CD1c-positive myeloid dendritic cell (primary cell): Measurements from ENCODE around the gene ERMAP.
"Not testable (repeated sequence)": the region's sequence is repeated elsewhere in the genome, so short reads cannot be mapped to it uniquely, and the experiment has no call there.

ENCODE experiments used
- DNase-seq: peaks from one replicate; pipeline ENCODE4 v3.0.0-alpha.2; 2016; ENCODE audit errors: extremely low spot score

The ERMAP gene

DNA sequence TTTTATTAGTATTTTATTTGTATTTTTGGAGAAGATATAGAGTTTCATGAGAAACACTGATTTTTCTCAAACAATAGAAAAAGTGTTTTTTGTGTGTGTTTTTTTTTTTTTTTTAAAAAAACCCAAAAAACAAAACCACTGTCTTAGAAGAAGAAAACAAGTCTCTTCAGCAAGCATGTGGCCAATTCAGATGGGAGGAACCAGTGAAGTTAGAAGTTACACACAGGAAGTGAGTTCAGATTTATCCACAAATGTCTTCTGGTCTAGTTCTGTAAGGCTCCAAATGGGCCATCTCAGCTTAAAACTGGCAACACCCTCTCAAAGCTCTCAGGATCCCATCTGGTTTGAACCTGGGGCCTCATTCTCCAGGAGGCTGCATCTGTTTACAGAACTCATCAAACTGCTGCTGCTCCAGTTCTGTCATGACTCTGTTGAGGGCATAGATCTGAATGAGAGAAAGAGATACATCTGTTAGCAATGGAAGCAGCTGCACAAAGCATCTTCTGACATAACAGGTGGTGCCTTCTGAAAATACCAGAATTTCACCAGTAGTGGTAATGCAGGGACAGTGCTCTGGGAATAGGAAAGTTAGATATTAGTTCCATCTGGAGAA lies 9.8 kb upstream of the ERMAP start:
- no peak for DNase-seq

- not testable (repeated sequence) for DNase-seq
These were observed 2.1 kb upstream of the ERMAP start for GRCh38 chr1:42814815-42815214.

DNA sequence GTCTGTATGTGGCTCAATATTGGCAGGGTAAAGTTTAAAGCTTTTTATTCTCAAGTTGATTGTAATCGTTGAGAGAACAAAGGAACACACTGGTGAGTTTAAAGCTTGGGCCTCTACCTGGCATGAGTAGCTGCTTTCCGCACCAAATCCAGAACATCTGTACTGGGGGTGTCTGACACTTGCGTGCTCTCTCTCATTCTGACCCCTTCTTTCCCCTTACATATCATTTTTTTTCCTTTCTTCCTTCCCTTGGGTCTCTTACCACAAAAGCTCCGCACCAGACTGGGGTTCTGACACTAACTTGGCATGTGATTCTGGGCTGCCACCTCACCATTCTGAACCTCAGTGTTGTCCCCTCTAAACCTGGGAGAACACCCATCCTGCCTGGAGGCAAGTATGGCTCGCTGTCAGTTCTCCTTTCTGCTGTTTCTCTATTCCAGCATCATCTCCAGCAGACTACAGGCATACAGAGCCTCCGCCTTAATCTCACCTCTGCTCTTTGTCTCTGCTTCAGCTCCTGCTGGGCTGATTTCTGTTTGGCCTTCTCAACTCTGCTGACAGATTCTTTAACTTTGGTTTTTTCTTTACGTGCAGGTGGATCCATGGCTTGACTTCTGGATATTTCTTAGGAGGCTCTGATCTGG lies 859 bp upstream of the ERMAP start:
- DNase-seq, result peak; percentile 15

DNA sequence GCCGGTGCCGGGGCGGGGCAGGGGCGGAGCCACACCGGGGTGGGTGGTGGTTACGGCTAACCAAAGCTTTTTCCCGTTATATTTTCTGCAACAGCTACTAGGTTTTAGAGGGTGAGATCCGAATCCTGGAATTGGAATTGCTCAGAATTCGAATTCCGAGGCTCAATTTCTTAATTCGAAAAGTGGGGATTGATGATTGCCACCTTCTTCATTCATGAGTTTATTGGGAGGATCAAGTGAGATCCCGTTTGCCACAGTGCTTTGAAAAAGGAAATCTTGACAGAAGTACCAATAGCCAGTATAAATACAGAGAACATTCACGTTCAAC lies 482 bp downstream of the ERMAP start:
- DNase-seq, result no peak

- no peak for DNase-seq
These were observed 1.1 kb downstream of the ERMAP start for GRCh38 chr1:42817976-42818375.

- no peak for DNase-seq
These were observed 3.9 kb downstream of the ERMAP start for GRCh38 chr1:42820813-42821212.

DNA sequence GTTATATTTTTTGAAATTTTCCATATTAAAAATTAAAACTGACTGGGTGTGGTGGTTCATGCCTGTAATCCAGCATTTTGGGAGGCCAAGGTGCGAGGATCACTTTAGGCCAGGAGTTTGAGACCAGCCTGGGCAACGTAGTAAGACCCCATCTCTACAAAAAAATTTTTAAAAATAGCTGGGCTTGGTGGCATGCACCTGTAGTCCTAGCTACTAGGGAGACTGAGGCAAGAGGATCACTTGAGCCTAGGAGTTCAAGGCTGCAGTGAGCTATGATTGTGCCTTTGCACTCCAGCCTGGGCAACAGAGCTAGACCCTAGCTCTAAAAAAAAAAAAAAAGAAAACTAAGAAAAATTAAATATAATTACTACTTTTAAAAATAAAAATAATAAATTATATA lies 4.8 kb downstream of the ERMAP start:
- DNase-seq, result no peak

DNA sequence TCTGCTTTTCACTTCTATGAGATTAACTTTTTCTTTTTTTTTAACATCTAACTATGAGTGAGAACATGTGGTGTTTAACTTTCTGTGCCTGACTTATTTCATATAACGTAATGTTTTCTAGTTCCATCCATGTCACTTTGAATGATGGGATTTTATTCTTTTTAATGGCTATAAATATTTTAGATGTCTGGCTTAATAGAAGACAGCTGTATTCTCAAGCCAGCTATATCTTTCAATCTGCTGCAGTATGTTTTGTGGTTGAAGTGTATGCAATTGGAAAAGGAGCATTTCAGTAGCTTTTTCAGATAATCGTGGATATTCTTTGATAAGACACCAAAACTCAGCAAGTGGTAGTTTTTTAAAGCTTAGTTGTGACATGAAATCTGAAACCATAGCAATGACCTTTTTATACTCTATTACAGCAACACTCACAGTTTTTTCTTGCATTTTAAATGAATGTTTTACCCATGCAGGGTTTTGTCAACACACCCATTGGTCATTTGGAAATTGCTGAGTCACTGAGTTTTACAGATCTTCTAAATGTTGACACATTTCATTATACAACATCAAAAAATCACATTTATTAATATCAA lies 6.0 kb downstream of the ERMAP start:
- DNase-seq, result no peak

DNA sequence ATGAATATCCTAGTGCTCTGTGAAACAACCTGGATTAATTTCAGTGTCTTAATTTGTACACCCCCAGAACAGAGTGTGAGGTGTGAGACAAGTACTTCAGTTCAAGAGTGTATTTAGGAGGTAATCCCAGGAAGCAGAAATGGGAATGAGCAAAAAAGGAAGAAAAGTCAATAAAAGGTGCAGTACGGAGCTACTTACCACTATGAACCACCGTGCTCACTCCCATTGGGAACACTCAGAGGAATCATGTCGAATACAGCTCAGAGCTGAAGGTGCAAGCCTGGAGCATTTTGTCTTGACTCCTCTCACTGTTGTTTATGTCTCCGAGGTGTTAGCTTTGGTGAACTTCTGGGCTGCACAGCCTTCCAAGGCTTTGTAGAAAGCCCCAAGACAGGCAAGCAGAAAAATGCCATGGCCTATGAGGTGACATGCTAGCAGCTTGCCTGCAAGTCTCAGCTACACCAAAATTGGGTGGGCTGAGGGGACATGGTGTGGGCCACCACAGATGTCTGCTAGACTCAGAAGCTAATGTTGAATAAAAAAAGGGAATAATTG lies 7.6 kb downstream of the ERMAP start:
- DNase-seq, result no peak

DNA sequence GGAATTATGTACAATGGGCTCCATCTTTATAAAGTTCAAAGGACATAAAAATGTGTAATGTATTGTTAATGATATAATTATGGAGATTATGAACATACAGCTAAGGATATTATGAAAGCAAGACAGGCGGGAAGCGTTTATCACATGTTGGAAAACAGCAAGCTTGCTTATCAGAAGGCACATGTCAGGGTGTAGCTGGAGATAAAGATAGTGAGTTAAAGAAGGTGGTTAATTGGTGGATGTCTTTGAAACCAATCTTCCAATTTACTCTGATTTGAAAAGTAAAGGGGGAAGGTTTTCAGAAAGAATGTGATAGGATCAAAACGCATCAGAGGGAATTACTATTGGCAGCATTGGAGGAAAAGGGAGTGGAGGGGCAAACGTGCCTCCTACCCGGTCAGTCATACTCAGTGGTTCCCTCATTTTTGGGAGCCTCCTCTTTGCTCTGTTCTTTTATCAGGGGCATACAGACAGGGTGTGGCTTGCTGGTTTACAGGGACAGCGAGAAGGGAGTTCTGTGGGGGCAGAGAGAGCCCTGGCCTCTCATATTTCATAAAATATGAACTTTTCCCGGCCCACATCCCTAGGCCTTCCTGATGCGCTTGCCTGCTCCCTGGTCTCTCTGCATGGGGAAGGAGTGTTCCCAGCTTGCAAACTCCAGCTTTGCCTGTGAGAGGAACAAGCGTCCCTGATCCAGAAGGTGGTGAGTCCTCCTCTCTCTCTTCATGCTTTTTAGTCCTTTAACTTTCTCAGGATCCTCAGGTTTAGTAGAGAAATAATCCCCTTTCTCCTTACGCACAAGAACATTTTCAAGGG lies 8.3 kb downstream of the ERMAP start:
- DNase-seq, result no peak

DNA sequence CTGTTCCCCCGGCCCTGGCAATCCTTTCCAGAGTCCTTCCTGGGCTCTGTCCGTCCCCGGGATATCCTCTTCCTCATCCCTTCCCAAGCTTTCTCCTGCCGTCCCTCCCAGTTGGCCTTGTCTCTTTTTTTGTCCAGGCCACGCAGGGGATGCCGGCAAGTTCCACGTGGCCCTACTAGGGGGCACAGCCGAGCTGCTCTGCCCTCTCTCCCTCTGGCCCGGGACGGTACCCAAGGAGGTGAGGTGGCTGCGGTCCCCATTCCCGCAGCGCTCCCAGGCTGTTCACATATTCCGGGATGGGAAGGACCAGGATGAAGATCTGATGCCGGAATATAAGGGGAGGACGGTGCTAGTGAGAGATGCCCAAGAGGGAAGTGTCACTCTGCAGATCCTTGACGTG lies 13.7 kb downstream of the ERMAP start:
- no peak for DNase-seq

- no peak for DNase-seq
These were observed 14.4 kb downstream of the ERMAP start for GRCh38 chr1:42831273-42831672.

DNA sequence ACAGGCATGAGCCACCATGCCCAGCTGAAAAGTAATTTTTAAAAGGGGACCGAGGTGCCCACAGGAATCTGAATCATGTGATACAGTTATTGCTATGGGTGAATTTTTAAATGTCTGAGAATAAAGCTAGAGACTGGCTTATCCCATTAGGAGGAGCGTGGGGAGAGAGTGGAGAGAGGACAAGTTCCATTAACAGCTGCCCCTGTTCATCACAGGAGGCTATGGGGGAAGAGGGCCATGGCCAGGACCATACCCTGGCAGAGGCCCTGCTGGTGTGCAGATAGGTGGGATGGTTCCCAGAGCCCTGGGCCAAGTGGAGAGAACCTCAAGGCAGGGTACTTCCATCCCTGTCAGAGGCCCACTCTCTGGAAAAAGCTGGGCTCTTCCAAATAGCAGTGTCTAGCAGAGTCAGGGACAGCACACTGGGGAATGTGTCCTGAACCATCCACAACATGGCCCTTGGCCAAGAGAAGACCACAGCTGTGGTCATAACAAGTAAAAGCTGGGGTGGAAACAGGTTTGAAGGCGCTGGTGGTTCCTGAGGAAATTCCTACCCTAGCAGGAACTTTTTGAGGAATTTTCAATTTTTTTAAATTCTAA lies 15.8 kb downstream of the ERMAP start:
- DNase-seq, result no peak

DNA sequence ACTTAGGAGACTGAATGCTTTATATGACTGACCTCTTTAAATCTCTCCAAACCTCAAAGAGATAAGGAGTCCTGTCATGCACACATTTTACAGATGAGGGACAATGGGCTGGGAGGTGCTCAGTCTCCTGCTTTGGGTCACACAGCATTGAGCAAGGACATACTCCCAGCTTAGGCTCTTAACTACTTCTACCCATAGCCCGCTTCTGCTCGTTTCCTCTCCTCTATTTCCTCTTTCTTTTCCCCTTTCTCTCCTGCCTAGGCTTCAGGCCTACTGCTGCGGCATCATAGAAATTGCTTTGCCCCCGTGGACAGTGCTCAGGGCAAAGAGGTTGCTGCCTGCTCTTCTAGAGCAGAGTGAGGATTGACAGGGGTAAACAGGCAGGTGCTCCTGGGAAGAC lies 17.1 kb downstream of the ERMAP start:
- DNase-seq, result no peak

- no peak for DNase-seq
These were observed 17.9 kb downstream of the ERMAP start for GRCh38 chr1:42834803-42835202.

- no peak for DNase-seq
These were observed 18.5 kb downstream of the ERMAP start for GRCh38 chr1:42835422-42835821.

GRCh38 chr1:42837709-42838108 lies 20.8 kb downstream of the ERMAP start:
- DNase-seq, result no peak

GRCh38 chr1:42838482-42839190 lies 21.7 kb downstream of the ERMAP start:
- peak; percentile 47 for DNase-seq

DNA sequence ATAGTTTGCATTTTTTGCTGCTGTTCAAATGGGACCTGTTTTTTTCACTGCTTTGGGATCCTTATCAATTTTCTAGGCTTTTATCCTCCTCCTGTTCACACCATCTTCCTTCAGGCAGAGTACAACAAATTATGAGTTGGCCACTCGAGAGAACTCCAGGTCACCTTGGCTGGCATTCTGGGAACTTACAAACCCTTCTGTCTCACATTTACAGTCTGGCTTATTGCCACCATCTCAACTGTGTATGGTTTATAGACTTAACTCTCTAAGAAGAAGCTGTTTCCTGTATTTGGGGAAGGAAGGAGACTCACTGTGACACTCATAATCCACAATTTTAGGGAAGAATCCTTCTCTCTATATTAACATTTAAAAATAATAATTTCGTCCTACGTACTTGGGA lies 24.1 kb downstream of the ERMAP start:
- DNase-seq, result no peak

DNA sequence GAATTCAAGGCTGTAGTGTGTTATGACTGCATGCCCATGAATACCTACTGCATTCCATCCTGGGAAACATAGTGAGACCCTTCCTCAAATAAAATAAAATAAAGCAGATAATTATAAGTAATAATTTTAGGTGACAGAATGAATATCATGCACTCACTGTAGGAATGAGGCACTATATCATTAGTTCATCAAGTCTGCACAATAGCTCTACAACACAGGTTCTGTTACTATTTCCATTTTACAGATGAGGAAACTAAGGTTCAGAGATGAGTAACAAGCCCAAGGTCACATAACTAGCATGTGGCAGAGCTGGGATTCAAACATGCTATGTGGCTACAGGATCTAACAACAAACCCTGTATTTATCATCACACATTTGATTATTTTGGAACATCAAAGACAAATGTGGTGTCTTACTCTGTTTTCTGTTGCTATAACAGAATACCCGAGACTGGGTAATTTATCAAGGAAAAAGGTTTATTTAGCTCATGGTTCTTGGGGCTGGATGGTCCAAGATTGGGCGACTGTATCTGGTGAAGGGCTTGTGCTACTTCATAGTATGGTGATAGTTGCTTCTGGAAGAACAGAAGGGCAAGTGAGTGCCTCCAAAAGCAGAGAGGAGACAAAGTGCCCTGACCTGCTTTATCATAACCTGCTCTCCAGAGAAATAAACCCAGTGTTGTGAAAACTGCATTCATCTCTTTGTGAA lies 24.7 kb downstream of the ERMAP start:
- DNase-seq, result no peak

DNA sequence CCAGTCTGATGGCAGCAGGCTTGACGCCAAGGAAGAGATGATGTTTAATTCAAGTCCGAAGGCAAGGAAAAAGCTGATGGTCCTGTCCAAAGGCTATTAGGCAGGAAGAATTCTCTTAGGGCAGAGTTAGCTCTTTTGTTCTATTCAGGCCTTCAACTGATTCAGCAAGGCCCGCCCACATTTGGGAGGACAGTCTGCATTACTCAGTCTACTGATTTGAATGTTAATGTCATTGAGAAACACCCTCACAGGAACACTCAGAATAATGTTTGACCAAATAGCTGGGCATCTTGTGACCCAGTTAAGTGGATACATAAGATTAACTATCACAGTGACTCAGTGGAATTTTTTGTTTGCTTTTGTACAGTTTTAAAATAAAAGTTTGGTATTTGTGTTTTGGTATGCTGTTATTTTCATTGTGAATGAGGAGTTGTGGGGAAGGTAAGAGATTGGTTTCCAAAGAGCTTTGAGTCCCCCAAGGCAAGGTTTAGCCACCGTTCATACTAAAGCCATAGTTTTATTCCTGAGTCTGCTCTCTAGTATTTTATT lies 27.7 kb downstream of the ERMAP start:
- DNase-seq, result peak; percentile 36
